Smooth muscle cell (in vitro differentiated cells): Measurements from ENCODE around the gene STX1A. TPM values are rescaled to one million over a fixed set of nuclear protein-coding genes. Genes with fewer than 3 reads are reported as not detected.

Experiments
- DNase-seq: peaks from one replicate; lab custom pipeline; 2025; ENCODE audit not compliant: unreplicated experiment; lab: John Stamatoyannopoulos, UW
- H2AFZ ChIP-seq: fragments of 200-600 bp; sonication (generic); 2 replicates; pipeline ENCODE4 v1.6.0; 2016; ENCODE audit warnings: antibody characterized with exemption, low read depth, mild to moderate bottlenecking
- H3F3A ChIP-seq: fragments of 200-600 bp; sonication (generic); 2 replicates; pipeline ENCODE4 v1.6.0; 2017; ENCODE audit warnings: antibody characterized with exemption, low read depth
- H3K27ac ChIP-seq: fragments of 200-600 bp; sonication (generic); 2 replicates; pipeline ENCODE4 v1.5.1; 2016; ENCODE audit warnings: low read depth, mild to moderate bottlenecking
- H3K27me3 ChIP-seq: fragments of 200-600 bp; sonication (generic); 2 replicates; pipeline ENCODE4 v1.6.1; 2016; ENCODE audit warnings: low read depth, mild to moderate bottlenecking
- H3K36me3 ChIP-seq: fragments of 200-600 bp; sonication (generic); 2 replicates; pipeline ENCODE4 v1.5.1; 2016; ENCODE audit warnings: low read depth
- H3K4me1 ChIP-seq: fragments of 200-600 bp; sonication (generic); 2 replicates; pipeline ENCODE4 v1.5.1; 2016; ENCODE audit warnings: low read depth
- H3K4me2 ChIP-seq: fragments of 200-600 bp; sonication (generic); 2 replicates; pipeline ENCODE4 v1.6.0; 2016; ENCODE audit warnings: mild to moderate bottlenecking
- H3K4me3 ChIP-seq: fragments of 200-600 bp; sonication (generic); 2 replicates; pipeline ENCODE4 v1.5.1; 2016; ENCODE audit warnings: mild to moderate bottlenecking
- H3K79me2 ChIP-seq: fragments of 200-600 bp; sonication (generic); 2 replicates; pipeline ENCODE4 v1.6.0; 2016; ENCODE audit warnings: low read depth, mild to moderate bottlenecking
- H3K9ac ChIP-seq: fragments of 200-600 bp; sonication (generic); 2 replicates; pipeline ENCODE4 v1.6.0; 2016; ENCODE audit warnings: low read depth
- H3K9me3 ChIP-seq: fragments of 200-600 bp; sonication (generic); replicated peaks from 2 replicates; pipeline ENCODE4 v1.5.1; 2016; ENCODE audit warnings: low read depth
- H4K20me1 ChIP-seq: fragments of 200-600 bp; sonication (generic); 2 replicates; pipeline ENCODE4 v1.6.0; 2016; ENCODE audit warnings: low read depth
- CTCF ChIP-seq: fragments of 200-600 bp; sonication (generic); IDR thresholded peaks from 2 replicates; pipeline ENCODE4 v1.5.1; 2017; ENCODE audit warnings: borderline replicate concordance, mild to moderate bottlenecking, antibody characterized with exemption; ENCODE audit not compliant: insufficient read depth, poor library complexity, severe bottlenecking
- WGBS: methylation state at CpG from one replicate; pipeline ENCODE4 v1.1.7; 2016; ENCODE audit warnings: low lambda C conversion rate; 5-methylcytosine and 5-hydroxymethylcytosine counted together
- polyA plus RNA-seq: library from polyadenylated mRNA; unstranded; fragments of >200 nt; fragmentation: Nextera tagmentation; extraction: Ambion mirVana; gene quantifications from 2 replicates; pipeline ENCODE4 v1.2.1, GENCODE V29; 2016
- total RNA-seq: library from RNA; depleted of rRNA; stranded (reverse); fragments of >200 nt; gene quantifications from 2 replicates; pipeline ENCODE4 v1.2.3, GENCODE V29; 2014

STX1A gene
- total and polyA plus RNA-seq, 2 experiments from 2014 or later = 7.5 to 14.3 TPM

DNA sequence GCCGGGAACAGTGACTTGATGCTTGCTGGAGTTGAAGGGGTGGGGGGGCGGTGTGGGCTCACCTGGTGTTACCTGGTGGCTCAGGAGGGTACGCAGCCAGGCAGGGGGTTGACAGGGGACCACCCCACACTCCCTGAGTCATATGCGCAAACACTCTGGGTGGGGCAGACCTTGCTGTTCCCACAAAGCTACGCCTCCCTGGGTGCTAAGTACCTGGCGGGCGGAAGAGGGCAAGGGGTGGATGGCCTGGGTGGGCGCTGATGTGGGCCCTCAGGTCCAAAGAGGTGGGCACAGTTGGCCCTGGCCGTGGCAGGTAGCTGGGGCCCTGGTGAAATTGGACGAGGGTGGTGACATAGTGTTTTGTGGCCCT is 13.9 kb downstream of the STX1A start:
- Histone ChIP-seq H3K9ac (no peak overlapping the region), H3K4me2 (no peak overlapping the region), H3K36me3 (no peaks in the 10 kb centered on the region), H3F3A (no peaks in the 10 kb centered on the region), H3K4me3 (no peak overlapping the region), H2AFZ (no peak overlapping the region), H4K20me1 (peaks cover 69% of the 10 kb centered on the region), H3K27me3 (no peaks in the 10 kb centered on the region), H3K4me1 (no peaks in the 10 kb centered on the region), H3K9me3 (no peaks in the 10 kb centered on the region), H3K27ac (no peak overlapping the region), H3K79me2 (peaks cover 6% of the 10 kb centered on the region)
- WGBS = 92% methylated on average over 10 of the region's 10 CpGs
- no peak for TF ChIP-seq CTCF
- DNase-seq = no peak

- 88% methylated on average over 23 of the region's 23 CpGs for WGBS
- H3K36me3 ChIP-seq = no peaks in the 10 kb centered on the region
- H3K79me2 ChIP-seq = peaks cover 4% of the 10 kb centered on the region
- no peak for DNase-seq
- H3K4me2 ChIP-seq = no peak overlapping the region
- H3K9ac ChIP-seq = no peak overlapping the region
- no peaks in the 10 kb centered on the region for H3K27me3 ChIP-seq
- H2AFZ ChIP-seq = no peak overlapping the region
- H3K4me3 ChIP-seq = no peak overlapping the region
- no peaks in the 10 kb centered on the region for H3F3A ChIP-seq
- no peak for TF ChIP-seq CTCF
- no peaks in the 10 kb centered on the region for H3K4me1 ChIP-seq
- no peaks in the 10 kb centered on the region for H3K9me3 ChIP-seq
- no peak overlapping the region for H3K27ac ChIP-seq
- H4K20me1 ChIP-seq = peaks cover 64% of the 10 kb centered on the region
These were observed 14.6 kb downstream of the STX1A start for GRCh38 chr7:73704640-73705550.

DNA sequence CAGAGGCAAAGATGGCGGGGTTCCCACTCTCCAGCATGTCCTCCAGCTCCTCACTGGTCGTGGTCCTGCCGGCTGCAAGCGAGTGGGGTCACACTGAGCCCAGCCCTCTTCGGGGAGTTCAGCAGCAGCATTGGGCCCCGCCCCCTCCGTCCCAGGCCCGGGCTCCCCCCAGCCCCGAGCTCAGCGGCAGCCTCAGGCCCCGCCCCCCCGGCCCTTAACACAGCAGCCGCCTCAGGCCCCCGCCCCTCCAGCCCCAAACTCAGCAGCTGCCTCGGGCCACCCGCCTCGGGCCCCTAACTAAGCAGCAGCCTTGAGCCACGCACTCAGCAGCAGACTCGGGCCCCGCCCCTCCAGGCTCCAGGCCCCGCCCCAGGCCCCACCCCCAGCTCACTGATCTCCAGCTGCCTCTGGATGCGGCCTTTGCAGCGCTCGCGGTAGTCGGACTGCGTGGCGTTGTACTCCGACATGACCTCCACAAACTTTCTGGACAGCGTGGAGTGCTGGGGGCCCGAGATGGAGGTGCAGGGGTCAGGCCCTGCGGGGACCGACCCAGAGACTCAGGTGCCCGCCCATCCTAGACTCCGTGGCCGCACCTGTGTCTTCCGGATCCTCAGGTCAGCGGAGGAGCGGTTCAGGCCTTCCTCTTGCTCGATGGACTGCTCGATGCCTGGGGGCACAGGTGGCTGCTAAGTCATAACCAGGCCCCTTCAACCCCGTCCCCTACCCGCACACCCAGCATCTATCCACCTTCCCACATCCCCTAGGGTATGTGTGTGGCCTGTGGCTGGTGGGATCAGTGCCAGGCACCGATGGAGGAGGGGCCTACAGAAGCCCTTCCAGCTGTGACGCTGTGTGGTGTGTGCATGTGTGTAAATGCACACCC is 15.5 kb downstream of the STX1A start:
- H4K20me1 ChIP-seq = peaks cover 55% of the 10 kb centered on the region
- no peaks in the 10 kb centered on the region for H3K9me3 ChIP-seq
- no peaks in the 10 kb centered on the region for H3K36me3 ChIP-seq
- H3K4me1 ChIP-seq = no peaks in the 10 kb centered on the region
- H3K9ac ChIP-seq = no peak overlapping the region
- no peak overlapping the region for H3K4me2 ChIP-seq
- H2AFZ ChIP-seq = no peak overlapping the region
- H3K27me3 ChIP-seq = no peaks in the 10 kb centered on the region
- H3F3A ChIP-seq = no peaks in the 10 kb centered on the region
- peaks cover 3% of the 10 kb centered on the region for H3K79me2 ChIP-seq
- DNase-seq = peak; percentile 67
- WGBS = 67% methylated on average over 23 of the region's 45 CpGs
- no peak for TF ChIP-seq CTCF
- no peak overlapping the region for H3K27ac ChIP-seq
- H3K4me3 ChIP-seq = no peak overlapping the region
